HCT116 (cell line): ENCODE results near the gene ORC3. TPM values are rescaled to one million over a fixed set of nuclear protein-coding genes. Genes with fewer than 3 reads are reported as not detected.

Experiments
- ATAC-seq: fragments of 200-7000 bp; cut with Tn5 transposase; 2 replicates; pipeline ENCODE4 v1.9.1; 2020; ENCODE audit warnings: mild to moderate bottlenecking, moderate library complexity
- BruUV-seq: library from RNA; stranded (reverse); fragments of 400-500 nt; replicated peaks from 2 replicates; lab custom pipeline; 2021; lab: Mats Ljungman, UMichigan
- CTCF ChIA-PET: fragments of 300-600 bp; sonication (Branson Sonifier 250); formaldehyde crosslinking; loops from one replicate; lab custom pipeline; 2021; ENCODE audit warnings: antibody characterized with exemption; lab: Charles Lee
- POLR2A ChIA-PET: fragments of 300-600, 350-600 bp; sonication (Branson Sonifier 250); formaldehyde crosslinking; loops from one replicate; lab custom pipeline; 2021; ENCODE audit warnings: antibody characterized with exemption; lab: Charles Lee
- RAD21 ChIA-PET, 2 experiments: fragments of 300-600 bp; sonication (Branson Sonifier 250); formaldehyde crosslinking; loops; one replicate each; lab custom pipeline; 2023; ENCODE audit warnings: low total read pairs in 2 of 2; ENCODE audit not compliant: uncharacterized antibody in 2 of 2, unreplicated experiment in 2 of 2, low non-redundant PET in 1 of 2; lab: Charles Lee
- DNase-seq: peaks from one replicate; pipeline ENCODE4 v3.0.0-alpha.2; 2010; ENCODE audit warnings: low read depth, low spot score
- H2AFZ ChIP-seq: fragments of 200-600 bp; shearing (Covaris generic), sonication (generic); 2 replicates; pipeline ENCODE4 v1.6.1; 2017; ENCODE audit warnings: low read depth, mixed run types, mixed read lengths, antibody characterized with exemption, low read length; ENCODE audit not compliant: poor library complexity, severe bottlenecking
- H3K27ac ChIP-seq: 2 replicates; pipeline ENCODE4 v1.5.1; 2012; ENCODE audit warnings: low read depth, low read length
- H3K27me3 ChIP-seq: fragments of 200-600 bp; sonication (generic); 2 replicates; pipeline ENCODE4 v1.6.1; 2016; ENCODE audit warnings: mixed run types, low read length, mixed read lengths; ENCODE audit not compliant: insufficient read depth
- H3K36me3 ChIP-seq, 2 experiments: fragments of 200-500 bp in 1 of 2; fragments of 200-600 bp in 1 of 2; sonication (Bioruptor generic) in 1 of 2; sonication (generic) in 1 of 2; 2 replicates each; pipeline versions ENCODE4 v1.5.1 to v1.6.1; 2014 to 2016; ENCODE audit warnings: low read length in 2 of 2, inconsistent platforms in 1 of 2, mixed read lengths in 1 of 2, mixed run types in 1 of 2; ENCODE audit not compliant: insufficient read depth in 2 of 2, control insufficient read depth in 1 of 2
- H3K4me1 ChIP-seq, 2 experiments: fragments of 200-600 bp in 1 of 2; sonication (generic) in 1 of 2; 2 replicates each; pipeline versions ENCODE4 v1.5.1 to v1.6.1; 2012 to 2017; ENCODE audit warnings: low read length in 2 of 2, inconsistent platforms in 1 of 2, mild to moderate bottlenecking in 1 of 2, mixed read lengths in 1 of 2, mixed run types in 1 of 2, moderate library complexity in 1 of 2; ENCODE audit not compliant: insufficient read depth in 2 of 2, control insufficient read depth in 1 of 2
- H3K4me2 ChIP-seq: fragments of 200-600 bp; sonication (generic); 2 replicates; pipeline ENCODE4 v1.6.1; 2017; ENCODE audit warnings: mixed run types, low read length, mixed read lengths
- H3K4me3 ChIP-seq, 2 experiments: fragments of 200-600 bp in 1 of 2; sonication (generic) in 1 of 2; replicated peaks in 1 of 2; 2 replicates each; pipeline ENCODE4 v1.5.1; 2011 to 2016; ENCODE audit warnings: low read length in 2 of 2, control low read depth in 1 of 2, low read depth in 1 of 2, mild to moderate bottlenecking in 1 of 2, mixed read lengths in 1 of 2, mixed run types in 1 of 2
- H3K79me2 ChIP-seq: fragments of 200-600 bp; sonication (generic); 2 replicates; pipeline ENCODE4 v1.6.1; 2017; ENCODE audit warnings: mild to moderate bottlenecking, mixed run types, low read length, moderate library complexity, mixed read lengths; ENCODE audit not compliant: insufficient read depth
- H3K9ac ChIP-seq: fragments of 200-600 bp; sonication (generic); 2 replicates; pipeline ENCODE4 v1.6.1; 2016; ENCODE audit warnings: low read length, mixed read lengths
- H3K9me2 ChIP-seq: fragments of 200-600 bp; sonication (generic), shearing (Covaris generic); 2 replicates; pipeline ENCODE4 v1.6.1; 2017; ENCODE audit warnings: mixed run types, mild to moderate bottlenecking, moderate library complexity; ENCODE audit not compliant: insufficient read depth
- H3K9me3 ChIP-seq, 2 experiments: fragments of 200-500 bp in 1 of 2; fragments of 200-600 bp in 1 of 2; sonication (Bioruptor generic) in 1 of 2; sonication (generic) in 1 of 2; 2 replicates each; pipeline ENCODE4 v1.6.1; 2014 to 2017; ENCODE audit warnings: low read length in 2 of 2, mixed read lengths in 2 of 2, inconsistent platforms in 1 of 2, low read depth in 1 of 2, mild to moderate bottlenecking in 1 of 2, mixed run types in 1 of 2, moderate library complexity in 1 of 2; ENCODE audit not compliant: control insufficient read depth in 1 of 2, insufficient read depth in 1 of 2
- H4K20me1 ChIP-seq: fragments of 200-600 bp; sonication (generic), shearing (Covaris generic); 2 replicates; pipeline ENCODE4 v1.6.1; 2017; ENCODE audit warnings: mixed run types, mild to moderate bottlenecking, moderate library complexity; ENCODE audit not compliant: insufficient read depth
- ATF3 ChIP-seq: IDR thresholded peaks from 2 replicates; pipeline ENCODE4 v1.6.1; 2012
- CEBPB ChIP-seq: IDR thresholded peaks from 2 replicates; pipeline ENCODE4 v1.6.1; 2012; ENCODE audit warnings: low read depth
- CTCF ChIP-seq, 3 experiments: fragments of 200-600 bp in 1 of 3; sonication (generic) in 1 of 3; IDR thresholded peaks in 2 of 3; conservative IDR thresholded peaks in 1 of 3; 2 replicates each; pipeline ENCODE4 v1.5.1; 2012 to 2017; ENCODE audit warnings: low read depth in 2 of 3, low read length in 2 of 3, antibody characterized with exemption in 1 of 3, borderline replicate concordance in 1 of 3, control low read depth in 1 of 3, mild to moderate bottlenecking in 1 of 3, mixed read lengths in 1 of 3, mixed run types in 1 of 3, moderate library complexity in 1 of 3; ENCODE audit not compliant: insufficient read depth in 1 of 3
- EZH2 ChIP-seq: fragments of 200-600 bp; sonication (generic); IDR thresholded peaks from 2 replicates; pipeline ENCODE4 v1.6.1; 2017; ENCODE audit warnings: antibody characterized with exemption, mixed run types
- EZH2phosphoT487 ChIP-seq: fragments of 200-600 bp; IDR thresholded peaks from 2 replicates; pipeline ENCODE4 v1.6.1; 2018; ENCODE audit warnings: antibody characterized with exemption, borderline replicate concordance
- FOSL1 ChIP-seq: IDR thresholded peaks from 2 replicates; pipeline ENCODE4 v1.6.1; 2012; ENCODE audit warnings: low read depth
- JUND ChIP-seq: IDR thresholded peaks from 2 replicates; pipeline ENCODE4 v1.6.1; 2012
- MAX ChIP-seq: IDR thresholded peaks from 2 replicates; pipeline ENCODE4 v1.6.1; 2012
- POLR2A ChIP-seq: IDR thresholded peaks from 2 replicates; pipeline ENCODE4 v1.7.0; 2011; ENCODE audit warnings: borderline replicate concordance; ENCODE audit not compliant: insufficient read depth, insufficient read length; ENCODE audit errors: extremely low read depth
- POLR2AphosphoS5 ChIP-seq: IDR thresholded peaks from 2 replicates; pipeline ENCODE4 v1.6.1; 2011; ENCODE audit warnings: mild to moderate bottlenecking, low read depth, low read length, moderate library complexity
- RAD21 ChIP-seq: IDR thresholded peaks from 2 replicates; pipeline ENCODE4 v1.6.1; 2012; ENCODE audit warnings: low read depth, mild to moderate bottlenecking
- REST ChIP-seq: IDR thresholded peaks from 2 replicates; pipeline ENCODE4 v1.6.1; 2012; ENCODE audit warnings: low read depth
- SIN3A ChIP-seq: IDR thresholded peaks from 2 replicates; pipeline ENCODE4 v1.6.1; 2012; ENCODE audit warnings: low read depth
- SRF ChIP-seq: IDR thresholded peaks from 2 replicates; pipeline ENCODE4 v1.6.1; 2012; ENCODE audit warnings: low read depth
- TCF7L2 ChIP-seq: IDR thresholded peaks from 2 replicates; pipeline ENCODE4 v1.7.0; 2011; ENCODE audit warnings: borderline replicate concordance, inconsistent platforms; ENCODE audit not compliant: insufficient read depth, insufficient read length; ENCODE audit errors: extremely low read depth
- ZNF274 ChIP-seq: fragments of 200-500 bp; sonication (Bioruptor generic); IDR thresholded peaks from 2 replicates; pipeline ENCODE4 v1.6.1; 2014; ENCODE audit warnings: mild to moderate bottlenecking, low read depth, low read length, inconsistent platforms
- intact Hi-C: fragments of 100-400 bp; cut with micrococcal nuclease; formaldehyde crosslinking; loops from 2 replicates; pipeline ENCODE4 v1.10.0; 2022
- total RNA-seq: library from RNA; stranded (reverse); gene quantifications from one replicate; pipeline ENCODE4 v1.2.1, GENCODE V29; 2021; ENCODE audit not compliant: unreplicated experiment

The ORC3 gene
- total RNA-seq, 1 experiment from 2014 or later = 34.2 TPM

GRCh38 chr6:87574237-87574804 lies 15.6 kb upstream of the ORC3 start (continued):
- TF ChIP-seq CTCF (IDR thresholded peaks at IDR 0.05 in 2 of 3, conservative IDR thresholded peaks at IDR 0.05 in 1 of 3; ENCODE audit: borderline replicate concordance in 1 of 3, insufficient read depth in 1 of 3, low read depth in 2 of 3, low read length in 2 of 3) (no peak), SIN3A (no peak), EZH2 (no peak), POLR2A (no peak), ATF3 (no peak), SRF (no peak), POLR2AphosphoS5 (no peak)

GRCh38 chr6:87575423-87575822 lies 14.5 kb upstream of the ORC3 start:
- ChIA-PET POLR2A (no interaction called here), CTCF (no interaction called here), RAD21 (no interaction called here)
- H3K9me3 ChIP-seq = no peaks in the 10 kb centered on the region
- no peaks in the 10 kb centered on the region for H3K27me3 ChIP-seq
- TF ChIP-seq EZH2phosphoT487 (no peak), SRF (no peak), POLR2AphosphoS5 (no peak), MAX (no peak), JUND (no peak), TCF7L2 (no peak), ATF3 (no peak), EZH2 (no peak), ZNF274 (no peak), REST (no peak), RAD21 (no peak), CEBPB (no peak), SIN3A (no peak), FOSL1 (no peak)
- DNase-seq (no peak), ATAC-seq (no peak)
- no TSS peak for BruUV-seq
- no peak overlapping the region for H2AFZ ChIP-seq
- H3K4me3 ChIP-seq = no peak overlapping the region
- peaks cover 16% of the 10 kb centered on the region; the same call in 1 of the 2 replicates for H4K20me1 ChIP-seq
- H3K9me2 ChIP-seq = no peaks in the 10 kb centered on the region
- H3K36me3 ChIP-seq = peaks cover 0 to 6% of the 10 kb centered on the region in 2 experiments; a peak in 1 of 4 replicates
- H3K4me1 ChIP-seq = no peaks in the 10 kb centered on the region
- no peak overlapping the region for H3K4me2 ChIP-seq
- peaks cover 92% of the 10 kb centered on the region for H3K79me2 ChIP-seq
- intact Hi-C loops = no loop called here
- H3K9ac ChIP-seq = no peak overlapping the region
- H3K27ac ChIP-seq = no peak overlapping the region
